ENCODE measurements around the gene ITCH.
A peak's percentile ranks its signal among the peaks of the same experiment; 100 is the strongest.
"Not testable (repeated sequence)": the region's sequence is repeated elsewhere in the genome, so short reads cannot be mapped to it uniquely, and the experiment has no call there.

Gene ITCH

DNA sequence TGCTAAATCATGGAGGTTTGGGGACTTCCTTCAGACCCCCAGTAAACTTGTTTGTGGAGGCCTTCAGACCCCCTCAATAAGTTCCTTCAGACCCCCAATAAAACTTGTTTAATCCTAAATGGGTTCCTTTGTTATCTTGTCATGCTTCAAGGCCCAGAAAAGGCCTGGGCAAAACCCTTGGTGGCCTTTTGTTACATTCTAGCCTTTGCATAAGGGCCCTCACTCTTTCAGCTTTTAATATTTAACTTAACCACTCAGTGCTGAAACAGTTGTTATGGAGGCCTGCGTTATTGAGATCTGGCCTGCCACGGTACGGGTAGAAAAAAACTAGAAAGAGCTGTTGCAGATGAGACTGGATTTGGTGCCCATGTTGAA is 148.8 kb downstream of the ITCH start:
- no peaks in the 10 kb centered on the region for H3K27me3 ChIP-seq (replicated peaks in 2 of 5; ENCODE audit: control insufficient read depth in 4 of 5, insufficient read depth in 5 of 5, low read length in 4 of 5)
- CTCF ChIA-PET: interaction anchor here (0.6 to 1.6 kb wide), 4 partner anchors 8 to 223 kb away, joined by 3 to 4 read pairs (median 4); no protein-coding TSS in a partner anchor
- no peak overlapping the region for H3K4me3 ChIP-seq (ENCODE audit: control insufficient read depth in 1 of 7, extremely low read depth in 1 of 7, insufficient read depth in 4 of 7, low read depth in 2 of 7, low read length in 6 of 7)
- H3K27ac ChIP-seq (ENCODE audit: insufficient read depth in 1 of 2, low read depth in 1 of 2, low read length in 2 of 2, poor library complexity in 1 of 2, severe bottlenecking in 2 of 2): no peak overlapping the region
- POLR2A ChIA-PET: no interaction called here
- no peak for DNase-seq
- H3K4me1 ChIP-seq (ENCODE audit: control extremely low read depth in 1 of 4, control insufficient read depth in 4 of 4, insufficient read depth in 4 of 4, low read length in 3 of 4): peaks cover 5 to 15% (median 10%) of the 10 kb centered on the region in 4 experiments
- WGBS (ENCODE audit: insufficient coverage): 100% methylated on average over 1 of the region's 3 CpGs
- H3K36me3 ChIP-seq (ENCODE audit: control insufficient read depth in 4 of 4, insufficient read depth in 4 of 4, low read length in 3 of 4): peaks cover 5 to 30% (median 17%) of the 10 kb centered on the region in 4 experiments
- H3K9me3 ChIP-seq (ENCODE audit: control extremely low read depth in 1 of 5, control insufficient read depth in 4 of 5, insufficient read depth in 2 of 5, low read depth in 1 of 5, low read length in 4 of 5): no peaks in the 10 kb centered on the region

DNA sequence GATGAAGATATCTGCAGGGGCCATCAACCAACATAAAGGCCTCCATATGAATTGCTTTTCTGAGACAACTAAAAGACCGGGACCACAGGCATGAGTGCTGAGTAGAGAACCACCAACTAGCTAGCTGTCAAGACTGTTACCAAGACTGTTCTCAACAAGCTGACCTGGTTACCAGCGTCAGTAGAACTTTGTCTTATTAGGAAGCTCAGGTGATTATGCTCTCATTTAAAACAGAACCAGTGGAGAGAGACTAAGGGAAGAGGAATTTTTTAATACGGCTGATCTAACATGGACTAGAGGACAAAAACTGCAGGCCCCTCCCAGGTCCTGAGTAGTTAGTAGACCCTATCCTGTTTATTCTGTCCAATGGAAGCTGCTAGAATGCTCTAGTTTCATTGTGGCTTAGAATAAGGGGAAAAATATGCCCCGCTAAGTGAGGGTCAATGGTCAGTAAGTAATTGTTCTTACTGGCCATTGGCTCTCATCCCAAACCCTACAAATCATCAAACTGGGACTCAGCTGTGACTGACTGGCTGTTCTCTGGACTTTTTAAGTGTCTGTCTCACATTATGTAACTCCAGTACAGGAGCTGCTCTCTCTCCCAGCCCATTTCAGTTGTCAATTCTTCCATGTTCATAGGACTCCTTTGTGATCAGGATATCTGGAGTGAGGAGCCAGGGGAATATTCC is 149.3 kb downstream of the ITCH start:
- H3K27ac ChIP-seq (ENCODE audit: insufficient read depth in 1 of 2, low read depth in 1 of 2, low read length in 2 of 2, poor library complexity in 1 of 2, severe bottlenecking in 2 of 2): peak overlapping the region; percentile 67 to 71
- no peak overlapping the region for H3K4me3 ChIP-seq (ENCODE audit: control insufficient read depth in 1 of 7, extremely low read depth in 1 of 7, insufficient read depth in 4 of 7, low read depth in 2 of 7, low read length in 6 of 7)
- ChIA-PET POLR2A (no interaction called here), CTCF (interaction anchor here (0.6 to 1.6 kb wide), 4 partner anchors 9 to 224 kb away, joined by 3 to 4 read pairs (median 4); no protein-coding TSS in a partner anchor)
- no peaks in the 10 kb centered on the region for H3K27me3 ChIP-seq (replicated peaks in 2 of 5; ENCODE audit: control insufficient read depth in 4 of 5, insufficient read depth in 5 of 5, low read length in 4 of 5)
- H3K4me1 ChIP-seq (ENCODE audit: control extremely low read depth in 1 of 4, control insufficient read depth in 4 of 4, insufficient read depth in 4 of 4, low read length in 3 of 4): peaks cover 5 to 21% (median 13%) of the 10 kb centered on the region in 4 experiments
- peaks cover 5 to 30% (median 17%) of the 10 kb centered on the region in 4 experiments for H3K36me3 ChIP-seq (ENCODE audit: control insufficient read depth in 4 of 4, insufficient read depth in 4 of 4, low read length in 3 of 4)
- no peaks in the 10 kb centered on the region for H3K9me3 ChIP-seq (ENCODE audit: control extremely low read depth in 1 of 5, control insufficient read depth in 4 of 5, insufficient read depth in 2 of 5, low read depth in 1 of 5, low read length in 4 of 5)
- 100% methylated on average over 3 of the region's 4 CpGs for WGBS (ENCODE audit: insufficient coverage)
- DNase-seq: no peak

DNA sequence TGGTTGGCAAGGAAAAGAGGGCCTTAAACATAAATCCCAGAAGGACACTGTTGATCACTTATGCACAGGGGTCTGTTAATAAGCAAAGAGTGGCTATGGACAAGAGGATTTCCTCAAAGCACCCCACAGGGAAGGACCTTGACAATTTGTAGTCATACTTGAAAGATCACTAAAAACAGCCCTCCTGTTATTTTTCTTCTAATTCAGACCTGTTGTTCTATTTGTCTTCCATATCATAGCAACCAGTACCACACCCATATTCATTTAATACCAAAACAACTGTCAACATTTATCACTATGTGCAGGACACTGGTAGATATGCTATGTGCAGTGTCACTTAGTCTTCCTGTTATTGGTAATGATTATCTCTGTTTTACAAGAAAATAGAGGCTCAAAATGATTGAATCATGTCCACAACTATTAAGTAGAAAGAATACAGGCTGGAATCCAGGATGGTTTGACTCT is 149.9 kb downstream of the ITCH start:
- Histone ChIP-seq H3K9me3 (ENCODE audit: control extremely low read depth in 1 of 5, control insufficient read depth in 4 of 5, insufficient read depth in 2 of 5, low read depth in 1 of 5, low read length in 4 of 5) (no peaks in the 10 kb centered on the region), H3K4me1 (ENCODE audit: control extremely low read depth in 1 of 4, control insufficient read depth in 4 of 4, insufficient read depth in 4 of 4, low read length in 3 of 4) (peaks cover 5 to 26% (median 16%) of the 10 kb centered on the region in 4 experiments), H3K27me3 (replicated peaks in 2 of 5; ENCODE audit: control insufficient read depth in 4 of 5, insufficient read depth in 5 of 5, low read length in 4 of 5) (no peaks in the 10 kb centered on the region), H3K4me3 (ENCODE audit: control insufficient read depth in 1 of 7, extremely low read depth in 1 of 7, insufficient read depth in 4 of 7, low read depth in 2 of 7, low read length in 6 of 7) (no peak overlapping the region), H3K27ac (ENCODE audit: insufficient read depth in 1 of 2, low read depth in 1 of 2, low read length in 2 of 2, poor library complexity in 1 of 2, severe bottlenecking in 2 of 2) (peak overlapping the region; percentile 67 to 71), H3K36me3 (ENCODE audit: control insufficient read depth in 4 of 4, insufficient read depth in 4 of 4, low read length in 3 of 4) (peaks cover 3 to 26% (median 12%) of the 10 kb centered on the region in 4 experiments)
- CTCF ChIA-PET: interaction anchor here (1.3 to 1.5 kb wide), 2 partner anchors 9 to 200 kb away, joined by 4 read pairs; no protein-coding TSS in a partner anchor
- POLR2A ChIA-PET: no interaction called here
- peak; percentile 21 to 70 (median 38) for DNase-seq

DNA sequence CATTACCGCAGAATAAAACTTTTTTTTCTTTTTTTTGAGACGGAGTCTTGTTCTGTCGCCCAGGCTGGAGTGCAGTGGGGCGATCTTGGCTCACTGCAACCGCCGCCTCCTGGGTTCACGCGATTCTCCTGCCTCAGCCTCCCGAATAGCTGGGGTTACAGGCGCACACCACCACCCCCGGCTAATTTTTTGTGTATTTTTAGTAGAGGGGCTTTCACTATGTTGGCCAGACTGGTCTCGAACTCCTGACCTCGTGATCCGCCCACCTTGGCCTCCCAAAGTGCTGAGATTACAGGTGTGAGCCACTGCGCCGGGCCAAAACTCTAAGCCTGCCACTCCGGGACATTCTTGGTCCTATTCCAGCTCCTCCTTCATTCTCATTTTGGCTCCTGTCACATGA is 151.0 kb downstream of the ITCH start:
- not testable (repeated sequence) for H3K9me3 ChIP-seq (ENCODE audit: control extremely low read depth in 1 of 5, control insufficient read depth in 4 of 5, insufficient read depth in 2 of 5, low read depth in 1 of 5, low read length in 4 of 5); H3K27me3 ChIP-seq (replicated peaks in 2 of 5; ENCODE audit: control insufficient read depth in 4 of 5, insufficient read depth in 5 of 5, low read length in 4 of 5); H3K27ac ChIP-seq (ENCODE audit: insufficient read depth in 1 of 2, low read depth in 1 of 2, low read length in 2 of 2, poor library complexity in 1 of 2, severe bottlenecking in 2 of 2); H3K4me3 ChIP-seq (ENCODE audit: control insufficient read depth in 1 of 7, extremely low read depth in 1 of 7, insufficient read depth in 4 of 7, low read depth in 2 of 7, low read length in 6 of 7); DNase-seq
- Histone ChIP-seq H3K4me1 (ENCODE audit: control extremely low read depth in 1 of 4, control insufficient read depth in 4 of 4, insufficient read depth in 4 of 4, low read length in 3 of 4) (peaks cover 5 to 26% (median 16%) of the 10 kb centered on the region in 4 experiments), H3K36me3 (ENCODE audit: control insufficient read depth in 4 of 4, insufficient read depth in 4 of 4, low read length in 3 of 4) (peaks cover 3 to 21% (median 8%) of the 10 kb centered on the region in 4 experiments)
- CTCF ChIA-PET: interaction anchor here (1.5 kb wide), 1 partner anchor 9 kb away, joined by 5 read pairs; no protein-coding TSS in a partner anchor
- WGBS (ENCODE audit: insufficient coverage): over 99% methylated on average over 14 of the region's 17 CpGs
- POLR2A ChIA-PET: interaction anchor here (0.7 kb wide), 1 partner anchor 154 kb away, joined by 3 read pairs; no protein-coding TSS in a partner anchor

DNA sequence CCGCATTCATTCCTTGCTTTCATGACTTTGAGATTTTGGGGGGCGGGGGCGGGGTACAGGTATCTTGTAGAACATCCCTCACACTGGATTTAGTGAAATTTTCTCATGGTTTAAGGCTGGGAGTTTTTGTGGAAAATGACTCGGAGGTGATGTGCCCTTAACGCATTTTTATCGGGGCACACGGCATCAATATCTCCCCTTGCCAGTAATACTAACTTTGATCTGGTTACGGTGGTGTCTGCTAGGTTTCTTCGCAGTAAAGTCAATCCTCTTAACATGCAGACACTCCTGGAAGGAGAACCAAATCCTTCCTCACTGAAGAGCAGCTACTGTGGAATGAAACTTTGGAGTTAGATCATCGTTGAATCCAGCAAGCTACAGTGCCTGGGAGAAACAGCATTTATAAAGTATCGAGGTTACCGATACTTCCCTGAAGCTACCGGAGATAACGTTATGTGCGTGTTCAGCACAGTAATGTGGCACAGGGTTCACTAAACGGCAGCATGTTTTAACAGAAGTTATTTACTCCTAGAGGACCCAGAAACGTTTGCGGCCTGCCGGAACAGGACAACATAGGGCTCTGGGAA is 151.9 kb downstream of the ITCH start:
- ChIA-PET CTCF (interaction anchor here (0.8 to 4.0 kb wide), 3 partner anchors 10 to 203 kb away, joined by 3 to 31 read pairs (median 5); no protein-coding TSS in a partner anchor), POLR2A (interaction anchor here (0.7 kb wide), 1 partner anchor 153 kb away, joined by 3 read pairs; no protein-coding TSS in a partner anchor)
- WGBS (ENCODE audit: insufficient coverage): 14% methylated on average over 13 of the region's 19 CpGs

DNA sequence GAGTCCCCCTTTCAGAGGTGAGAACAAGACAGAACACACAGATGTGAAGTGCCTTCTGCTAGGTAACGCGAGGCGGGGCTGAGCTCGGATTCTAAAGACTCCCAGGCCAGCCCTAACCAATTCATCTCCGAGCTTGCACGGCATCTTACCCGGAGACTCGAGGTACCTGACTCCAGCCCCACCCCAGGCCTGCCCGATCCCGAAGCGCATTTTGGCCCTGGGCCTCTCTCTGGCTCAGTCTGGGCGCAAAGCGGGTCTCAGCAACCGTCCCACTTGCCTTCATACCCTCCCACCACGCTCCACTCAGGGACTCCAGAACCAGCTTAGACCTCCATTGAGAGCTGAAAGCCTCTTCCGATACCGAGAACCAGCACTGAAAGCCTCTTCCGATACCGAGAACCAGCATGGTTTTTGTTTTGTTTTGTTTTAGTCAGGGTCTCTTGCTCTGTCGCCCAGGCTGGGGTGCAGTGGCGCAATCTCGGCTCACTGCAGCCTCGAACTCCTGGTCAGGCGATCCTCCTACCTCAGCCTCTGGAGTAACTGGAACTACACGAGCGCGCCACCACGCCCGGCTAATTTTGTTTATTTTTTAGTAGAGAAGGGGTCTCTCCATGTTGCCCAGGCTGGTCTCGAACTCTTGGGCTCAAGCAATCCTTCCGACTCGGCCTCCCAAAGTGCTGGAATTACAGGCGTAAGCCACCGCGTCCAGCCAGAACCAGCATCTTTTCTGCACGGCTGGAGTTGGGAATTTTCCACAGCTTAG is 152.6 kb downstream of the ITCH start:
- Histone ChIP-seq H3K27ac (ENCODE audit: insufficient read depth in 1 of 2, low read depth in 1 of 2, low read length in 2 of 2, poor library complexity in 1 of 2, severe bottlenecking in 2 of 2) (peak overlapping the region; percentile 80 to 90), H3K4me3 (ENCODE audit: control insufficient read depth in 1 of 7, extremely low read depth in 1 of 7, insufficient read depth in 4 of 7, low read depth in 2 of 7, low read length in 6 of 7) (peak overlapping the region; percentile 75 to 100 (median 95)), H3K9me3 (ENCODE audit: control extremely low read depth in 1 of 5, control insufficient read depth in 4 of 5, insufficient read depth in 2 of 5, low read depth in 1 of 5, low read length in 4 of 5) (no peaks in the 10 kb centered on the region), H3K4me1 (ENCODE audit: control extremely low read depth in 1 of 4, control insufficient read depth in 4 of 4, insufficient read depth in 4 of 4, low read length in 3 of 4) (peaks cover 5 to 26% (median 16%) of the 10 kb centered on the region in 4 experiments), H3K36me3 (ENCODE audit: control insufficient read depth in 4 of 4, insufficient read depth in 4 of 4, low read length in 3 of 4) (peaks cover 0 to 15% (median 4%) of the 10 kb centered on the region in 4 experiments), H3K27me3 (replicated peaks in 2 of 5; ENCODE audit: control insufficient read depth in 4 of 5, insufficient read depth in 5 of 5, low read length in 4 of 5) (no peaks in the 10 kb centered on the region)
- POLR2A ChIA-PET: no interaction called here
- 5% methylated on average over 29 of the region's 36 CpGs for WGBS (ENCODE audit: insufficient coverage)
- CTCF ChIA-PET: interaction anchor here (0.7 to 4.0 kb wide), 9 partner anchors 10 to 332 kb away, joined by 3 to 31 read pairs (median 4); partner anchors contain the start of gene ITCH
- DNase-seq: peak; percentile 76 to 88 (median 85)

More for the DNA sequence above, 151.9 kb downstream of the ITCH start:
- H3K27ac ChIP-seq (ENCODE audit: insufficient read depth in 1 of 2, low read depth in 1 of 2, low read length in 2 of 2, poor library complexity in 1 of 2, severe bottlenecking in 2 of 2): peak overlapping the region; percentile 80 to 90
- no peaks in the 10 kb centered on the region for H3K9me3 ChIP-seq (ENCODE audit: control extremely low read depth in 1 of 5, control insufficient read depth in 4 of 5, insufficient read depth in 2 of 5, low read depth in 1 of 5, low read length in 4 of 5)
- H3K4me1 ChIP-seq (ENCODE audit: control extremely low read depth in 1 of 4, control insufficient read depth in 4 of 4, insufficient read depth in 4 of 4, low read length in 3 of 4): peaks cover 5 to 26% (median 16%) of the 10 kb centered on the region in 4 experiments
- H3K36me3 ChIP-seq (ENCODE audit: control insufficient read depth in 4 of 4, insufficient read depth in 4 of 4, low read length in 3 of 4): peaks cover 0 to 18% (median 7%) of the 10 kb centered on the region in 4 experiments
- no peaks in the 10 kb centered on the region for H3K27me3 ChIP-seq (replicated peaks in 2 of 5; ENCODE audit: control insufficient read depth in 4 of 5, insufficient read depth in 5 of 5, low read length in 4 of 5)
- H3K4me3 ChIP-seq (ENCODE audit: control insufficient read depth in 1 of 7, extremely low read depth in 1 of 7, insufficient read depth in 4 of 7, low read depth in 2 of 7, low read length in 6 of 7): peak overlapping the region; percentile 75 to 100 (median 95)
- DNase-seq: no peak

All from common myeloid progenitor, CD34-positive (primary cell).